HG03558 (cell line): Measurements from ENCODE around the gene TMEM25.
"Not testable (repeated sequence)": the region's sequence is repeated elsewhere in the genome, so short reads cannot be mapped to it uniquely, and the experiment has no call there.

Experiments used
- ATAC-seq: cut with Tn5 transposase; IDR thresholded peaks from one replicate; pipeline ENCODE4 v1.9.1; 2021; ENCODE audit warnings: moderate number of reproducible peaks; ENCODE audit not compliant: unreplicated experiment; ENCODE audit errors: extremely low read depth

TMEM25 gene

GRCh38 chr11:118531597-118532084 lies 649 bp downstream of the TMEM25 start:
- no peak for ATAC-seq

GRCh38 chr11:118532091-118532490 lies 1.1 kb downstream of the TMEM25 start:
- no peak for ATAC-seq

- ATAC-seq = no peak
Measured at GRCh38 chr11:118532852-118533768, 2.1 kb downstream of the TMEM25 start.

GRCh38 chr11:118533769-118534729 lies 3.1 kb downstream of the TMEM25 start:
- ATAC-seq = no peak

GRCh38 chr11:118535261-118535660 lies 4.3 kb downstream of the TMEM25 start:
- no peak for ATAC-seq

- ATAC-seq = no peak
Measured at GRCh38 chr11:118536726-118537125, 5.7 kb downstream of the TMEM25 start.

- no peak for ATAC-seq
Measured at GRCh38 chr11:118537409-118537980, 6.5 kb downstream of the TMEM25 start.

- ATAC-seq = no peak
Measured at GRCh38 chr11:118544010-118544646, 13.1 kb downstream of the TMEM25 start.

GRCh38 chr11:118544647-118545010 lies 13.6 kb downstream of the TMEM25 start:
- ATAC-seq = no peak

- no peak for ATAC-seq
Measured at GRCh38 chr11:118545533-118545932, 14.5 kb downstream of the TMEM25 start.

- ATAC-seq = no peak
Measured at GRCh38 chr11:118547132-118547531, 16.1 kb downstream of the TMEM25 start.

- ATAC-seq = no peak
Measured at GRCh38 chr11:118552341-118552740, 21.3 kb downstream of the TMEM25 start.

GRCh38 chr11:118560806-118561205 lies 29.8 kb downstream of the TMEM25 start:
- no peak for ATAC-seq

GRCh38 chr11:118565051-118565450 lies 34.1 kb downstream of the TMEM25 start:
- no peak for ATAC-seq

GRCh38 chr11:118569670-118570069 lies 38.7 kb downstream of the TMEM25 start:
- ATAC-seq = no peak

- ATAC-seq = no peak
Measured at GRCh38 chr11:118570787-118571186, 39.8 kb downstream of the TMEM25 start.

GRCh38 chr11:118571701-118572060 lies 40.7 kb downstream of the TMEM25 start:
- not testable (repeated sequence) for ATAC-seq

GRCh38 chr11:118572061-118572980 lies 41.3 kb downstream of the TMEM25 start, which contains the start of gene ARCN1:
ARCN1 (plus strand) TSS chr11:118572409; CDS start chr11:118572548, 139 bp downstream.
- ATAC-seq = no peak

GRCh38 chr11:118572981-118573550 lies 42.1 kb downstream of the TMEM25 start:
- ATAC-seq = no peak
